Muscle layer of duodenum (tissue), 2 donors: ENCODE results near the gene TMEM234.

Source experiments
- H3K27ac ChIP-seq: one replicate; pipeline ENCODE4 v1.7.0; 2013; ENCODE audit warnings: mild to moderate bottlenecking, low read length
- H3K27me3 ChIP-seq: one replicate; pipeline ENCODE4 v1.7.0; 2013; ENCODE audit warnings: low read depth, mild to moderate bottlenecking, control low read depth, low read length
- H3K36me3 ChIP-seq, 2 donors: one replicate each; pipeline ENCODE4 v1.7.0; 2013; ENCODE audit warnings: low read length in 2 of 2, control low read depth in 1 of 2, mild to moderate bottlenecking in 1 of 2; ENCODE audit not compliant: insufficient read depth in 2 of 2, control insufficient read depth in 1 of 2
- H3K4me1 ChIP-seq, 2 donors: one replicate each; pipeline ENCODE4 v1.7.0; 2013; ENCODE audit warnings: low read length in 2 of 2, mild to moderate bottlenecking in 2 of 2, control low read depth in 1 of 2, moderate library complexity in 1 of 2; ENCODE audit not compliant: insufficient read depth in 2 of 2, control insufficient read depth in 1 of 2
- H3K4me3 ChIP-seq, 2 donors: one replicate each; pipeline ENCODE4 v1.7.0; 2013; ENCODE audit warnings: low read length in 2 of 2, low read depth in 1 of 2, mild to moderate bottlenecking in 1 of 2
- H3K9me3 ChIP-seq, 2 donors: one replicate each; pipeline ENCODE4 v1.7.0; 2013; ENCODE audit warnings: low read length in 2 of 2, control low read depth in 1 of 2, mild to moderate bottlenecking in 1 of 2; ENCODE audit not compliant: control insufficient read depth in 1 of 2
- donor health status: healthy.

TMEM234 gene

GRCh38 chr1:32232558-32233304, 10.6 kb upstream of the TMEM234 start:
- no peaks in the 10 kb centered on the region for H3K4me1 ChIP-seq
- peaks cover 25 to 52% of the 10 kb centered on the region in 2 donors for H3K36me3 ChIP-seq
- H3K27me3 ChIP-seq, result no peaks in the 10 kb centered on the region
- no peak overlapping the region for H3K27ac ChIP-seq
- H3K4me3 ChIP-seq, result no peak overlapping the region
- H3K9me3 ChIP-seq, result no peaks in the 10 kb centered on the region

- Histone ChIP-seq H3K4me1 (no peaks in the 10 kb centered on the region), H3K4me3 (no peak overlapping the region), H3K27ac (no peak overlapping the region), H3K27me3 (no peaks in the 10 kb centered on the region), H3K36me3 (peaks cover 27 to 58% of the 10 kb centered on the region in 2 donors), H3K9me3 (no peaks in the 10 kb centered on the region)
These were observed 9.8 kb upstream of the TMEM234 start for GRCh38 chr1:32231843-32232432.

- H3K36me3 ChIP-seq, result peaks cover 43 to 62% of the 10 kb centered on the region in 2 donors
- H3K4me1 ChIP-seq, result peaks cover 4 to 6% of the 10 kb centered on the region in 2 donors
- no peak overlapping the region for H3K4me3 ChIP-seq
- no peaks in the 10 kb centered on the region for H3K27me3 ChIP-seq
- no peaks in the 10 kb centered on the region for H3K9me3 ChIP-seq
- no peak overlapping the region for H3K27ac ChIP-seq
These were observed 6.6 kb upstream of the TMEM234 start for GRCh38 chr1:32228771-32229170.

GRCh38 chr1:32224285-32224684, 2.1 kb upstream of the TMEM234 start:
- H3K9me3 ChIP-seq, result no peaks in the 10 kb centered on the region
- H3K4me1 ChIP-seq, result peaks cover 16 to 27% of the 10 kb centered on the region in 2 donors
- no peak overlapping the region for H3K27ac ChIP-seq
- peaks cover 34% of the 10 kb centered on the region in 2 donors for H3K36me3 ChIP-seq
- no peaks in the 10 kb centered on the region for H3K27me3 ChIP-seq
- H3K4me3 ChIP-seq, result no peak overlapping the region

GRCh38 chr1:32223683-32224082, 1.5 kb upstream of the TMEM234 start:
- Histone ChIP-seq H3K4me3 (peak overlapping the region; percentile 21 to 68), H3K4me1 (peaks cover 16 to 27% of the 10 kb centered on the region in 2 donors), H3K36me3 (peaks cover 28 to 30% of the 10 kb centered on the region in 2 donors), H3K9me3 (no peaks in the 10 kb centered on the region), H3K27me3 (no peaks in the 10 kb centered on the region), H3K27ac (no peak overlapping the region)

GRCh38 chr1:32221581-32221979, 573 bp downstream of the TMEM234 start:
- Histone ChIP-seq H3K4me3 (peak overlapping the region; percentile 68 to 98), H3K27ac (peak overlapping the region; percentile 100), H3K9me3 (no peaks in the 10 kb centered on the region), H3K27me3 (no peaks in the 10 kb centered on the region), H3K36me3 (peaks cover 23 to 34% of the 10 kb centered on the region in 2 donors), H3K4me1 (peaks cover 16 to 27% of the 10 kb centered on the region in 2 donors)

GRCh38 chr1:32220746-32221580, 1.2 kb downstream of the TMEM234 start:
- Histone ChIP-seq H3K27me3 (no peaks in the 10 kb centered on the region), H3K4me1 (peaks cover 16 to 27% of the 10 kb centered on the region in 2 donors), H3K36me3 (peaks cover 23 to 36% of the 10 kb centered on the region in 2 donors), H3K4me3 (peak overlapping the region; percentile 68 to 98), H3K27ac (peak overlapping the region; percentile 100), H3K9me3 (no peaks in the 10 kb centered on the region)

GRCh38 chr1:32219022-32219421, 3.1 kb downstream of the TMEM234 start:
- H3K36me3 ChIP-seq, result peaks cover 39 to 40% of the 10 kb centered on the region in 2 donors
- no peak overlapping the region for H3K27ac ChIP-seq
- H3K9me3 ChIP-seq, result no peaks in the 10 kb centered on the region
- H3K4me1 ChIP-seq, result peaks cover 15 to 24% of the 10 kb centered on the region in 2 donors
- H3K27me3 ChIP-seq, result no peaks in the 10 kb centered on the region
- H3K4me3 ChIP-seq, result no peak overlapping the region

GRCh38 chr1:32216566-32216965, 5.6 kb downstream of the TMEM234 start:
- Histone ChIP-seq H3K36me3 (peaks cover 35 to 40% of the 10 kb centered on the region in 2 donors), H3K4me3 (no peak overlapping the region), H3K9me3 (no peaks in the 10 kb centered on the region), H3K27ac (peak overlapping the region; percentile 20), H3K27me3 (no peaks in the 10 kb centered on the region), H3K4me1 (peaks cover 8 to 10% of the 10 kb centered on the region in 2 donors)

GRCh38 chr1:32215629-32216480, 6.3 kb downstream of the TMEM234 start:
- Histone ChIP-seq H3K4me3 (no peak overlapping the region), H3K27me3 (no peaks in the 10 kb centered on the region), H3K9me3 (no peaks in the 10 kb centered on the region), H3K27ac (peak overlapping the region; percentile 20), H3K36me3 (peaks cover 35 to 40% of the 10 kb centered on the region in 2 donors), H3K4me1 (peaks cover 1 to 3% of the 10 kb centered on the region in 2 donors)
